K562 (cell line): Measurements from ENCODE around the gene CDT1.

Source experiments
- BRD9 ChIP-seq: fragments of 450-650 bp; IDR thresholded peaks from 2 replicates; pipeline ENCODE4 v1.6.1; 2018; ENCODE audit warnings: low read depth; ENCODE audit not compliant: partially characterized antibody
- TF ChIP-seq, protein P1 (sequence below), 3 experiments: IDR thresholded peaks in 2 of 3; conservative IDR thresholded peaks in 1 of 3; 2 replicates each; pipeline ENCODE4 v1.5.1; 2011 to 2012; ENCODE audit warnings: low read length in 3 of 3, mild to moderate bottlenecking in 3 of 3, control low read depth in 2 of 3, improper control_type of control experiment in 1 of 3, inconsistent platforms in 1 of 3, low read depth in 1 of 3, mixed read lengths in 1 of 3, moderate library complexity in 1 of 3; ENCODE audit not compliant: insufficient read depth in 2 of 3

DNA sequence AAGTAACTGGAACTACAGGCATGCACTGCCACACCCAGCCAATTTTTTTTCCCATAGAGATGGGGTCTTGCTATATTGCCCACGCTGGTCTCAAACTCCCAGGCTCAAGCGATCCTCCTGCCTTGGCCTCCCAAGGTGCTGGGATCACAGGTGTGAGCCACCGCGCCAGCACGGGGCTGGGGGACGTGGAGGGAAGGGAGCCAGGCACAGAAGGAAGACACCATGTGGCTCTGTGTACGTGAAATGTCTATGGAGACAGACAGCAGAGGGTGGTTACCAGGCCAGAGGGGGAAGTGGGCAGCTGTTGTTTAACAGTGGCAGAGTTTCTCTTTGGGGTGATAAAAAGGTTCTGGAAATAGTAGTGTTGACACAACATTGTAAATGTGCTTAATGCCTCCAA lies 14.0 kb upstream of the CDT1 start:
- TF ChIP-seq, protein P1, sequence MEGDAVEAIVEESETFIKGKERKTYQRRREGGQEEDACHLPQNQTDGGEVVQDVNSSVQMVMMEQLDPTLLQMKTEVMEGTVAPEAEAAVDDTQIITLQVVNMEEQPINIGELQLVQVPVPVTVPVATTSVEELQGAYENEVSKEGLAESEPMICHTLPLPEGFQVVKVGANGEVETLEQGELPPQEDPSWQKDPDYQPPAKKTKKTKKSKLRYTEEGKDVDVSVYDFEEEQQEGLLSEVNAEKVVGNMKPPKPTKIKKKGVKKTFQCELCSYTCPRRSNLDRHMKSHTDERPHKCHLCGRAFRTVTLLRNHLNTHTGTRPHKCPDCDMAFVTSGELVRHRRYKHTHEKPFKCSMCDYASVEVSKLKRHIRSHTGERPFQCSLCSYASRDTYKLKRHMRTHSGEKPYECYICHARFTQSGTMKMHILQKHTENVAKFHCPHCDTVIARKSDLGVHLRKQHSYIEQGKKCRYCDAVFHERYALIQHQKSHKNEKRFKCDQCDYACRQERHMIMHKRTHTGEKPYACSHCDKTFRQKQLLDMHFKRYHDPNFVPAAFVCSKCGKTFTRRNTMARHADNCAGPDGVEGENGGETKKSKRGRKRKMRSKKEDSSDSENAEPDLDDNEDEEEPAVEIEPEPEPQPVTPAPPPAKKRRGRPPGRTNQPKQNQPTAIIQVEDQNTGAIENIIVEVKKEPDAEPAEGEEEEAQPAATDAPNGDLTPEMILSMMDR (IDR thresholded peaks at IDR 0.05 in 2 of 3, conservative IDR thresholded peaks at IDR 0.05 in 1 of 3; ENCODE audit: insufficient read depth in 2 of 3, low read depth in 1 of 3, low read length in 3 of 3): no peak
- TF ChIP-seq BRD9: no peak
